Esophagus (tissue), 2 donors: Measurements from ENCODE around the gene FIS1. TPM values are rescaled to one million over a fixed set of nuclear protein-coding genes. Genes with fewer than 3 reads are reported as not detected.
"Not testable (repeated sequence)": the region's sequence is repeated elsewhere in the genome, so short reads cannot be mapped to it uniquely, and the experiment has no call there.

ENCODE experiments used
- H3K27ac ChIP-seq, 2 donors: one replicate each; pipeline ENCODE4 v1.5.1; 2013; ENCODE audit warnings: low read depth in 2 of 2, mild to moderate bottlenecking in 2 of 2, inconsistent platforms in 1 of 2, low read length in 1 of 2, moderate library complexity in 1 of 2
- H3K27me3 ChIP-seq, 2 donors: one replicate each; pipeline ENCODE4 v1.6.1; 2013; ENCODE audit warnings: low read length in 2 of 2, control low read depth in 1 of 2, mild to moderate bottlenecking in 1 of 2; ENCODE audit not compliant: insufficient read depth in 2 of 2, control insufficient read depth in 1 of 2
- H3K36me3 ChIP-seq, 2 donors: one replicate each; pipeline ENCODE4 v1.6.1; 2013; ENCODE audit warnings: low read length in 1 of 2; ENCODE audit not compliant: control insufficient read depth in 2 of 2, insufficient read depth in 2 of 2
- H3K4me1 ChIP-seq, 2 donors: one replicate each; pipeline ENCODE4 v1.6.1; 2013; ENCODE audit warnings: low read length in 1 of 2; ENCODE audit not compliant: control insufficient read depth in 2 of 2, insufficient read depth in 2 of 2
- H3K4me3 ChIP-seq, 2 donors: one replicate each; pipeline ENCODE4 v1.5.1; 2013; ENCODE audit warnings: low read length in 2 of 2, mild to moderate bottlenecking in 2 of 2, low read depth in 1 of 2, moderate library complexity in 1 of 2
- H3K9me3 ChIP-seq, 2 donors: one replicate each; pipeline ENCODE4 v1.6.1; 2013; ENCODE audit warnings: mild to moderate bottlenecking in 2 of 2, low read depth in 1 of 2, low read length in 1 of 2, moderate library complexity in 1 of 2; ENCODE audit not compliant: control insufficient read depth in 2 of 2, insufficient read depth in 1 of 2
- WGBS, 2 donors: extraction: QIAGEN DNeasy Blood & Tissue Kit; methylation state at CpG; one replicate each; pipeline ENCODE4 v1.1.7; 2013; 5-methylcytosine and 5-hydroxymethylcytosine counted together
- polyA plus RNA-seq, 2 donors: library from polyadenylated mRNA; stranded (reverse); fragments of 200-250 nt; gene quantifications; one replicate each; pipeline ENCODE4 v1.2.3, GENCODE V29; 2013
- donor health status: healthy with polysubstance abuse.
- donor health status: Bipolar disorder and iron deficiency.

Gene FIS1
- polyA plus RNA-seq: 100 to 1,000 TPM in 1 of 2 donors, 10 to 100 TPM in 1; 70.0 to 202 TPM

GRCh38 chr7:101244375-101245146 lies at the start of gene FIS1:
Gene FIS1, minus strand, starts transcription at chr7:101245081. Its CDS starts 77 bp downstream, at chr7:101245004.
- Histone ChIP-seq H3K4me1 (peaks cover 7 to 15% of the 10 kb centered on the region in 2 donors), H3K27me3 (no peaks in the 10 kb centered on the region), H3K36me3 (peaks cover 5 to 11% of the 10 kb centered on the region in 2 donors), H3K9me3 (no peaks in the 10 kb centered on the region), H3K4me3 (peak within 1 kb of the TSS; percentile 90 to 91), H3K27ac (peak within 1 kb of the TSS; percentile 95 to 97)
- WGBS, 2 donors: 0% methylated on average over 45 of the region's 45 CpGs

- no peaks in the 10 kb centered on the region for H3K4me1 ChIP-seq
- H3K9me3 ChIP-seq: no peaks in the 10 kb centered on the region
- peaks cover 2 to 4% of the 10 kb centered on the region in 2 donors for H3K27me3 ChIP-seq
- WGBS, 2 donors: 52 to 56% methylated on average over 12 of the region's 12 CpGs
- no peak overlapping the region for H3K4me3 ChIP-seq
- no peak overlapping the region for H3K27ac ChIP-seq
- H3K36me3 ChIP-seq: no peaks in the 10 kb centered on the region
Observed at GRCh38 chr7:101294039-101294831, 49.4 kb upstream of the FIS1 start.

DNA sequence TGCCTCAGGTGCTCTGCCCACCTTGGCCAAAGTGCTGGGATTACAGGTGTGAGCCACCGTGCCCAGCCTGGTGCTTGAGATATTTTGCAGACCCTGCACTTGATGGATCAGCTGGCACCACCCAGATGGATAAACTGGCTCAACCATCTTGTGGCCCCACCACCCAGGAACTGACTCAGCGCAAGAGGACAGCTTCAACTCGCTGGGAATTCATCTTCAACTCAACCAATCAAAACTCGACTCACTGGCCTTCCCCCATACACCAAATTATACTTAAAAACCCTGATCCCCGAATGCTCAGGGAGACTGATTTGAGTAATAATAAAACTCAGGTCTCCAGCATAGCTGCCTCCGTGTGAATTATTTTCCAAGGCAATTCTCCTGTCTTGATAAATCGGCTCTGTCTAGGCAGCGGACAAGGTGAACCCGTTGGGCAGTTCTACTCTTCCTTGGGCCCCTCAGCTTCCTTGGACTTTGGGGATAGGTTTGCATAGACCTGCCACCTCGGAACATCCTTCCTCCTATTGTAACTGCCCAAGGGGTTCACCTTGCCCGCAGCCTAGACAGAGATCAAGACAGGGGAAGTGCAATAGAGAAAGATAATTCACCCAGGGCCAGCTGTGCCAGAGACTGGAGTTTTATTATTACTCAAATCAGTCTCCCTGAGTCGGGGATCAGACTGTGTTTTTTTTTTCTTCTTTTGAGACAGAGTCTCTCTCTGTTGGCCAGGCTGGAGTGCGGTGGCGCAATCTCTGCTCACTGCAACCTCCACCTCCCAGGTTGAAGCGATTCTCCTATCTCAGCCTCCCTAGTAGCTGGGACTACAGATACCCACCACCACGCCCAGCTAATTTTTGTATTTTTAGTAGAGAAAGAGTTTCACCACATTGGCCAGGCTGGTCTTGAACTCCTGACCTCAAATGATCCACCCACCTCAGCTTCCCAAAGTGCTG lies 48.5 kb upstream of the FIS1 start:
- WGBS, 2 donors: 50 to 59% methylated on average over 16 of the region's 16 CpGs
- H3K4me3 ChIP-seq, H3K4me1 ChIP-seq, H3K27me3 ChIP-seq, H3K36me3 ChIP-seq, H3K9me3 ChIP-seq, H3K27ac ChIP-seq: not testable (repeated sequence)

GRCh38 chr7:101292566-101292965 lies 47.7 kb upstream of the FIS1 start:
- not testable (repeated sequence) for H3K27ac ChIP-seq, H3K36me3 ChIP-seq, H3K4me1 ChIP-seq, H3K9me3 ChIP-seq, H3K27me3 ChIP-seq, H3K4me3 ChIP-seq
- 81 to 83% methylated on average over 5 of the region's 5 CpGs for WGBS, 2 donors

GRCh38 chr7:101290186-101291037 lies 45.5 kb upstream of the FIS1 start:
- not testable (repeated sequence) for H3K4me3 ChIP-seq, H3K27ac ChIP-seq, H3K9me3 ChIP-seq, H3K27me3 ChIP-seq, H3K36me3 ChIP-seq, H3K4me1 ChIP-seq
- WGBS, 2 donors: 19 to 27% methylated on average over 14 to 18 of the region's 18 CpGs

- not testable (repeated sequence) for H3K36me3 ChIP-seq, H3K4me3 ChIP-seq, H3K4me1 ChIP-seq, H3K9me3 ChIP-seq, H3K27ac ChIP-seq, H3K27me3 ChIP-seq
- 49 to 60% methylated on average over 4 of the region's 4 CpGs for WGBS, 2 donors
Observed at GRCh38 chr7:101289687-101290086, 44.8 kb upstream of the FIS1 start.

DNA sequence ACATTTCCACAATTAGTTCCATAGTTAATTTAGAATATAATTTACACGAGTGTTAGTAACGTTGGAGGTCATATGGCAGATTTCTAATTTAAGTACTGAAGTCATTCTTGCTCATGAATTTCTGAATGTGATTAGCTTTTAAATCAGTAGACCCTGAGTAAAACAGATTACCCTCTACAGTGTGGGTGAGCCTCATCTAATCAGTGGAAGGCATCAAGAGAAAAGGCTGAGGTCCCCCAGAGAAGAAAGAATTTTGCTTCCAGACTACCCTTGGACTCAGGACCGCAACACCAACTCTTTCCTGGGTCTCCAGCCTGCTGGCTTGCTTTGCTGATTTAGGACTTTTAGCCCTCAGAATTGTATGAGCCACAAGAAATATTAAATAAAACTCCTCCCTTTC lies 43.6 kb upstream of the FIS1 start:
- Histone ChIP-seq H3K27me3 (peaks cover 0 to 2% of the 10 kb centered on the region in 2 donors), H3K36me3 (no peaks in the 10 kb centered on the region), H3K4me1 (no peaks in the 10 kb centered on the region), H3K9me3 (no peaks in the 10 kb centered on the region), H3K4me3 (no peak overlapping the region), H3K27ac (no peak overlapping the region)
- 91 to 93% methylated on average over 3 of the region's 3 CpGs for WGBS, 2 donors

DNA sequence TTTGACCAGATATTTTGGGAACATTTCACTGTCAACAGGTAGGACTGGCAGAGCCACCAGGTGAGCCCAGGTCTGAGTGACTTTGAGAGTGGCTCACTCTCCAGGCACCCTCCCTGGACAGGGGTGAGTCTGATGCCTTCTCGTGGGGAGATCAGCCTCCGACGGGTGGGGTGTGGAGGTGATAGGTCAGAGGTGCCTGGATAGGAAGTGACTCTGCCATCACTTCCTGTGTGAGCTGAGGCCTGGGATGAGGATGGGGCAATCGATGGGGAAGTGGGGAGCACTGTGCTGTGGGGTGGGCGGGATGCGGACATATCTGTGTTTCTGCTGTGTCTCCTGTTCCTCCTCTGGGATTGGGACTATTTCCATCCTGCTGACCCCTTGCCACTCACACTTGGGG lies 42.2 kb upstream of the FIS1 start:
- H3K27ac ChIP-seq: no peak overlapping the region
- no peaks in the 10 kb centered on the region for H3K36me3 ChIP-seq
- no peaks in the 10 kb centered on the region for H3K4me1 ChIP-seq
- peaks cover 0 to 2% of the 10 kb centered on the region in 2 donors for H3K27me3 ChIP-seq
- 67 to 72% methylated on average over 5 to 6 of the region's 6 CpGs for WGBS, 2 donors
- H3K4me3 ChIP-seq: no peak overlapping the region
- no peaks in the 10 kb centered on the region for H3K9me3 ChIP-seq
